H1 (cell line): Measurements from ENCODE around the gene SERPINB8. TPM values are rescaled to one million over a fixed set of nuclear protein-coding genes. Genes with fewer than 3 reads are reported as not detected.

Source experiments
- CTCF ChIA-PET: fragments of 300-600 bp; sonication (Branson Sonifier 250); formaldehyde crosslinking; loops from one replicate; lab custom pipeline; 2021; ENCODE audit not compliant: partially characterized antibody; lab: Charles Lee
- POLR2A ChIA-PET: fragments of 300-600 bp; sonication (Branson Sonifier 250); formaldehyde crosslinking; loops from one replicate; lab custom pipeline; 2021; ENCODE audit warnings: inconsistent platforms; ENCODE audit not compliant: partially characterized antibody; lab: Charles Lee
- DNase-seq, 2 experiments: peaks; one replicate each; pipeline versions ENCODE4 v3.0.0 to v3.0.0-alpha.2; 2010 to 2022; ENCODE audit warnings: low spot score in 2 of 2, low read depth in 1 of 2, mixed read lengths in 1 of 2
- FAIRE-seq: peaks from 2 replicates; lab custom pipeline; 2011; peaks lifted over from hg19 to GRCh38; lab: Jason Lieb, UNC
- H2AFZ ChIP-seq: 2 replicates; pipeline ENCODE4 v1.8.1; 2012; ENCODE audit warnings: low read length, inconsistent platforms
- H2AK5ac ChIP-seq: 2 replicates; pipeline ENCODE4 v1.6.1; 2013; ENCODE audit warnings: low read depth, low read length
- H2BK120ac ChIP-seq: replicated peaks from 2 replicates; pipeline ENCODE3; 2013; ENCODE audit warnings: low read depth, low read length, inconsistent platforms
- H2BK12ac ChIP-seq: 2 replicates; pipeline ENCODE4 v1.6.1; 2013; ENCODE audit warnings: low read depth, low read length
- H2BK15ac ChIP-seq: 2 replicates; pipeline ENCODE4 v1.6.1; 2013; ENCODE audit warnings: low read length
- H2BK20ac ChIP-seq: 2 replicates; pipeline ENCODE4 v1.6.1; 2013; ENCODE audit warnings: low read length
- H2BK5ac ChIP-seq: 2 replicates; pipeline ENCODE4 v1.6.1; 2013; ENCODE audit warnings: low read depth, low read length
- H3K14ac ChIP-seq: 2 replicates; pipeline ENCODE4 v1.6.1; 2013; ENCODE audit warnings: inconsistent platforms; ENCODE audit not compliant: insufficient read length
- H3K18ac ChIP-seq: 2 replicates; pipeline ENCODE4 v1.6.1; 2013; ENCODE audit warnings: low read length; ENCODE audit errors: extremely low read depth
- H3K23ac ChIP-seq: 2 replicates; pipeline ENCODE4 v1.6.1; 2013; ENCODE audit warnings: inconsistent platforms; ENCODE audit not compliant: insufficient read length
- H3K23me2 ChIP-seq: 2 replicates; pipeline ENCODE4 v1.6.1; 2013; ENCODE audit warnings: low read depth, low read length
- H3K27ac ChIP-seq: 2 replicates; pipeline ENCODE4 v1.6.1; 2011; ENCODE audit warnings: low read depth, low read length, inconsistent platforms
- H3K27me3 ChIP-seq, 4 experiments: replicated peaks in 1 of 4; 1 replicate in 1 of 4; 2 replicates in 3 of 4; pipeline versions ENCODE4 v1.6.1 to v1.8.1; 2011 to 2013; ENCODE audit warnings: low read length in 3 of 4, mild to moderate bottlenecking in 3 of 4, inconsistent platforms in 2 of 4, mixed read lengths in 2 of 4, moderate library complexity in 1 of 4; ENCODE audit not compliant: control insufficient read depth in 3 of 4, insufficient read depth in 3 of 4; ENCODE audit errors: extremely low read depth in 1 of 4
- H3K36me3 ChIP-seq, 4 experiments: 2 replicates each; pipeline versions ENCODE4 v1.6.1 to v1.8.1; 2011 to 2013; ENCODE audit warnings: mild to moderate bottlenecking in 4 of 4, low read length in 3 of 4, moderate library complexity in 2 of 4, control low read depth in 1 of 4, inconsistent platforms in 1 of 4; ENCODE audit not compliant: insufficient read depth in 4 of 4, control insufficient read depth in 2 of 4
- H3K4ac ChIP-seq: replicated peaks from 2 replicates; pipeline ENCODE3; 2013; ENCODE audit warnings: low read length, low read depth, mixed read lengths, inconsistent platforms; ENCODE audit not compliant: insufficient read length
- H3K4me1 ChIP-seq, 4 experiments: replicated peaks in 1 of 4; 1 replicate in 1 of 4; 2 replicates in 3 of 4; pipeline versions ENCODE4 v1.6.1 to v1.8.1; 2011 to 2013; ENCODE audit warnings: low read length in 3 of 4, inconsistent platforms in 2 of 4, mixed read lengths in 1 of 4; ENCODE audit not compliant: insufficient read depth in 4 of 4, control insufficient read depth in 3 of 4
- H3K4me2 ChIP-seq, 2 experiments: 2 replicates each; pipeline versions ENCODE4 v1.6.1 to v1.8.1; 2011 to 2013; ENCODE audit warnings: low read depth in 2 of 2, low read length in 2 of 2, control low read depth in 1 of 2, inconsistent platforms in 1 of 2, mild to moderate bottlenecking in 1 of 2; ENCODE audit not compliant: insufficient read depth in 1 of 2
- H3K4me3 ChIP-seq, 4 experiments: fragments of 200-600, 300-600 bp in 1 of 4; sonication (generic), shearing (Covaris generic), sonication (Bioruptor Twin) in 1 of 4; 2 replicates each; pipeline versions ENCODE4 v1.5.1 to v1.8.1; 2011 to 2016; ENCODE audit warnings: low read length in 4 of 4, low read depth in 3 of 4, control low read depth in 2 of 4, inconsistent platforms in 2 of 4, mild to moderate bottlenecking in 2 of 4, mixed read lengths in 1 of 4, moderate library complexity in 1 of 4; ENCODE audit not compliant: insufficient read depth in 2 of 4; ENCODE audit errors: extremely low read depth in 1 of 4
- H3K56ac ChIP-seq: replicated peaks from 2 replicates; pipeline ENCODE3; 2013; ENCODE audit warnings: low read depth, mild to moderate bottlenecking, mixed read lengths, low read length, inconsistent platforms; ENCODE audit not compliant: insufficient read length
- H3K79me1 ChIP-seq: 2 replicates; pipeline ENCODE4 v1.6.1; 2013; ENCODE audit warnings: low read depth, low read length, control low read depth
- H3K79me2 ChIP-seq, 2 experiments: 2 replicates each; pipeline versions ENCODE4 v1.6.1 to v1.8.1; 2012 to 2013; ENCODE audit warnings: low read length in 2 of 2, mild to moderate bottlenecking in 2 of 2, inconsistent platforms in 1 of 2; ENCODE audit not compliant: insufficient read depth in 2 of 2, control insufficient read depth in 1 of 2
- H3K9ac ChIP-seq, 4 experiments: replicated peaks in 1 of 4; 1 replicate in 1 of 4; 2 replicates in 3 of 4; pipeline versions ENCODE4 v1.6.1 to v1.8.1; 2011 to 2013; ENCODE audit warnings: low read depth in 3 of 4, low read length in 3 of 4, control low read depth in 2 of 4, mild to moderate bottlenecking in 2 of 4, moderate library complexity in 2 of 4, inconsistent platforms in 1 of 4; ENCODE audit errors: extremely low read depth in 1 of 4
- H3K9me3 ChIP-seq, 2 experiments: 2 replicates each; pipeline versions ENCODE4 v1.6.1 to v1.8.1; 2012 to 2013; ENCODE audit warnings: mild to moderate bottlenecking in 2 of 2, moderate library complexity in 2 of 2, control low read depth in 1 of 2, inconsistent platforms in 1 of 2, low read depth in 1 of 2, low read length in 1 of 2, mixed read lengths in 1 of 2; ENCODE audit not compliant: insufficient read depth in 2 of 2
- H4K20me1 ChIP-seq, 2 experiments: replicated peaks in 1 of 2; 2 replicates each; pipeline versions ENCODE3 to v1.8.1; 2011 to 2013; ENCODE audit warnings: inconsistent platforms in 2 of 2, low read length in 2 of 2, mild to moderate bottlenecking in 1 of 2; ENCODE audit not compliant: insufficient read depth in 2 of 2, control insufficient read depth in 1 of 2
- H4K5ac ChIP-seq: 2 replicates; pipeline ENCODE4 v1.6.1; 2013; ENCODE audit warnings: low read length, low read depth, mixed read lengths, inconsistent platforms; ENCODE audit not compliant: insufficient read length
- H4K8ac ChIP-seq: 2 replicates; pipeline ENCODE4 v1.8.0; 2013; ENCODE audit warnings: mild to moderate bottlenecking, moderate library complexity, low read length, inconsistent platforms; ENCODE audit not compliant: insufficient read depth; ENCODE audit errors: extremely low read depth
- H4K91ac ChIP-seq: replicated peaks from 2 replicates; pipeline ENCODE3; 2013; ENCODE audit warnings: low read length, mixed read lengths, inconsistent platforms; ENCODE audit not compliant: insufficient read length
- BRCA1 ChIP-seq: IDR thresholded peaks from 2 replicates; pipeline ENCODE4 v1.6.1; 2012; ENCODE audit warnings: low read depth, low read length, improper control_type of control experiment
- MAX ChIP-seq: IDR thresholded peaks from 2 replicates; pipeline ENCODE4 v1.6.1; 2012; ENCODE audit warnings: inconsistent platforms
- ZNF274 ChIP-seq: IDR thresholded peaks from 2 replicates; pipeline ENCODE4 v1.7.0; 2012; ENCODE audit warnings: low read length, borderline replicate concordance; ENCODE audit errors: extremely low read depth
- WGBS, 2 experiments: shearing (Covaris generic) in 1 of 2; methylation state at CpG; one replicate each; pipeline versions ENCODE4 v1.1.6 to v1.1.7; 2013 to 2015; ENCODE audit warnings: low lambda C conversion rate in 2 of 2, mixed read lengths in 2 of 2, inconsistent platforms in 1 of 2, low coverage in 1 of 2, missing lambda C conversion rate in 1 of 2; ENCODE audit not compliant: insufficient replicate concordance in 2 of 2, insufficient coverage in 1 of 2, insufficient read length in 1 of 2; ENCODE audit errors: extremely low coverage in 1 of 2, missing lambda C conversion rate in 1 of 2; 5-methylcytosine and 5-hydroxymethylcytosine counted together
- polyA plus RNA-seq, 7 experiments: library from polyadenylated mRNA; depleted of rRNA in 3 of 7; stranded (reverse) in 5 of 7; unstranded in 2 of 7; fragments of >200 nt in 5 of 7; fragments of 200-250 nt in 2 of 7; gene quantifications; 1 replicate in 5 of 7; 2 replicates in 1 of 7; 4 replicates in 1 of 7; pipeline versions ENCODE4 v1.2.1 to v1.2.3, GENCODE V29; 2011 to 2013; ENCODE audit warnings: missing spikeins in 2 of 7, mixed read lengths in 2 of 7
- total RNA-seq: library from RNA; stranded (reverse); fragmentation: NEBNext Ultra II Directional; extraction: Animal tissue kit (Norgen Biotek cat#: 25700); gene quantifications from 2 replicates; pipeline ENCODE4 v1.2.1, GENCODE V29; 2021

The SERPINB8 gene
- total and polyA plus RNA-seq, 2 of the 8 experiments (the other 6 are each of a cell fraction or from before 2014, with no cell fraction given): 0.42 to 1.2 TPM

GRCh38 chr18:63951302-63951705 is 18.6 kb upstream of the SERPINB8 start:
- Histone ChIP-seq H3K9ac (no peak overlapping the region), H3K4me1 (no peaks in the 10 kb centered on the region), H2BK120ac (no peak overlapping the region), H3K4me2 (no peak overlapping the region), H3K23ac (no peak overlapping the region), H3K36me3 (no peaks in the 10 kb centered on the region), H3K23me2 (peaks cover 3% of the 10 kb centered on the region; the same call in 1 of the 2 replicates), H2AK5ac (no peak overlapping the region), H4K20me1 (no peaks in the 10 kb centered on the region), H4K91ac (no peak overlapping the region), H3K56ac (no peak overlapping the region), H4K5ac (no peak overlapping the region), H2BK12ac (no peak overlapping the region), H2BK15ac (no peak overlapping the region), H2BK20ac (no peak overlapping the region), H2BK5ac (no peak overlapping the region), H3K18ac (no peak overlapping the region), H3K79me1 (no peaks in the 10 kb centered on the region), H3K14ac (no peak overlapping the region), H3K79me2 (no peaks in the 10 kb centered on the region), H3K27me3 (no peaks in the 10 kb centered on the region), H3K9me3 (no peaks in the 10 kb centered on the region), H3K4ac (no peak overlapping the region), H2AFZ (no peak overlapping the region), H3K27ac (no peak overlapping the region), H4K8ac (no peak overlapping the region), H3K4me3 (no peak overlapping the region)
- CTCF ChIA-PET: interaction anchor here (1.1 kb wide), 1 partner anchor 15 kb away, joined by 3 read pairs; no protein-coding TSS in a partner anchor
- 91% methylated on average over 4 of the region's 4 CpGs; no CpG with 5 or more reads in 1 of the 2 experiments for WGBS, 2 experiments
- POLR2A ChIA-PET: interaction anchor here (0.8 kb wide), 1 partner anchor 19 kb away, joined by 3 read pairs; no protein-coding TSS in a partner anchor
- DNase-seq (no peak), FAIRE-seq (no peak)
- TF ChIP-seq MAX: no peak
- no peak for TF ChIP-seq BRCA1
- TF ChIP-seq ZNF274: no peak
